GM12801 (cell line): Measurements from ENCODE around the gene RPUSD2.

Source experiments
- TF ChIP-seq, protein P1 (sequence below): IDR thresholded peaks from one replicate; pipeline ENCODE4 v1.5.1; 2011; ENCODE audit warnings: control low read depth; ENCODE audit not compliant: insufficient read length; ENCODE audit errors: extremely low read depth

Gene RPUSD2, protein sequence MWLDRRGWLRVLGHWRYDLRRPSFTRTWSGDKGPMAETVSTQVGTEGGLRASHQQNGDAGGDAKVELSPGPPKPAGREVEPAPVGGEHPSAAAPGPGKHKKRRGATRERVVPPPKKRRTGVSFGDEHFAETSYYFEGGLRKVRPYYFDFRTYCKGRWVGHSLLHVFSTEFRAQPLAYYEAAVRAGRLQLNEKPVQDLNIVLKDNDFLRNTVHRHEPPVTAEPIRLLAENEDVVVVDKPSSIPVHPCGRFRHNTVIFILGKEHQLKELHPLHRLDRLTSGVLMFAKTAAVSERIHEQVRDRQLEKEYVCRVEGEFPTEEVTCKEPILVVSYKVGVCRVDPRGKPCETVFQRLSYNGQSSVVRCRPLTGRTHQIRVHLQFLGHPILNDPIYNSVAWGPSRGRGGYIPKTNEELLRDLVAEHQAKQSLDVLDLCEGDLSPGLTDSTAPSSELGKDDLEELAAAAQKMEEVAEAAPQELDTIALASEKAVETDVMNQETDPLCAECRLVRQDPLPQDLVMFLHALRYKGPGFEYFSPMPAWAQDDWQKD

GRCh38 chr15:40569129-40569953 is at the start of gene RPUSD2:
Gene RPUSD2, plus strand, starts transcription at chr15:40569299. Its CDS starts 39 bp downstream, at chr15:40569338.
- TF ChIP-seq, protein P1, sequence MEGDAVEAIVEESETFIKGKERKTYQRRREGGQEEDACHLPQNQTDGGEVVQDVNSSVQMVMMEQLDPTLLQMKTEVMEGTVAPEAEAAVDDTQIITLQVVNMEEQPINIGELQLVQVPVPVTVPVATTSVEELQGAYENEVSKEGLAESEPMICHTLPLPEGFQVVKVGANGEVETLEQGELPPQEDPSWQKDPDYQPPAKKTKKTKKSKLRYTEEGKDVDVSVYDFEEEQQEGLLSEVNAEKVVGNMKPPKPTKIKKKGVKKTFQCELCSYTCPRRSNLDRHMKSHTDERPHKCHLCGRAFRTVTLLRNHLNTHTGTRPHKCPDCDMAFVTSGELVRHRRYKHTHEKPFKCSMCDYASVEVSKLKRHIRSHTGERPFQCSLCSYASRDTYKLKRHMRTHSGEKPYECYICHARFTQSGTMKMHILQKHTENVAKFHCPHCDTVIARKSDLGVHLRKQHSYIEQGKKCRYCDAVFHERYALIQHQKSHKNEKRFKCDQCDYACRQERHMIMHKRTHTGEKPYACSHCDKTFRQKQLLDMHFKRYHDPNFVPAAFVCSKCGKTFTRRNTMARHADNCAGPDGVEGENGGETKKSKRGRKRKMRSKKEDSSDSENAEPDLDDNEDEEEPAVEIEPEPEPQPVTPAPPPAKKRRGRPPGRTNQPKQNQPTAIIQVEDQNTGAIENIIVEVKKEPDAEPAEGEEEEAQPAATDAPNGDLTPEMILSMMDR = no peak

DNA sequence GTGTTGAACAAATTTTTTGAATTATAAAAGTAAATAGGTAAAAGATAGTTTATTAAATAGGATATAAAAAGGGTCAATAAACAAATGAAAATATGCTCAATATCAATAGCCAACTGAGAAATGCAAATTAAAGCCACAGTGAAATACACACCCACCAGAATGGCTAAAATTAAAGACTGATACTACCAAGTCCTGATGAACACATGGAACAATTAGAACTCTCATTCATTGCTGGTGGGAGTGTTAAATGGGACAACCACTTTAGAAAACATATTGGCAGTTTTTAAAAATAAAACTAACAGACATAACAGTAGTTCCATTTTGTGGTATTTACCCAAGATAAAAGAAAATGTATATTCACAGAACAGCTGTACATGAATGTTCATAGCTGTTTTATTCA is 45.5 kb upstream of the RPUSD2 start:
- TF ChIP-seq, protein P1 = no peak

- TF ChIP-seq, protein P1 = no peak
These were observed 43.2 kb upstream of the RPUSD2 start for GRCh38 chr15:40525855-40526254.

DNA sequence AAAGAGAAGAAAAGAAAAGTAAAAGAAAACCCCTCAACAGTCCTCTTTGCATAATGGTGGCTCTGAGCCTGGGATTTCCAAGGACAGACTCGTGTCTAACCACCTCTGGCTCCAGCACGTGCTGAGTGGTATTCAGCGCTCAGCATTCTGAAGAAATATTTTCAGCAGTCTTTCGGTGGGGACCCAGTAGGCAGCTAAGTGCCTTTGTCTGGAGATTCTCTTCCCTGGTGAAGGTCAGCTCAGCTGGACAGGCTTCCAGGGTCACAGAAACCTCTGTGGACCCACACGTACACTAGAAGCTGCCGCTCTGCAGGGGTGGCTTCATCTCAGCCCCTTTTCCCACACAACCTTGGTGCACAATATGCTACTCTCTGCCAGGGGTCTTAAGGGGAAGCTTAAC is 40.3 kb upstream of the RPUSD2 start:
- TF ChIP-seq, protein P1 = no peak

DNA sequence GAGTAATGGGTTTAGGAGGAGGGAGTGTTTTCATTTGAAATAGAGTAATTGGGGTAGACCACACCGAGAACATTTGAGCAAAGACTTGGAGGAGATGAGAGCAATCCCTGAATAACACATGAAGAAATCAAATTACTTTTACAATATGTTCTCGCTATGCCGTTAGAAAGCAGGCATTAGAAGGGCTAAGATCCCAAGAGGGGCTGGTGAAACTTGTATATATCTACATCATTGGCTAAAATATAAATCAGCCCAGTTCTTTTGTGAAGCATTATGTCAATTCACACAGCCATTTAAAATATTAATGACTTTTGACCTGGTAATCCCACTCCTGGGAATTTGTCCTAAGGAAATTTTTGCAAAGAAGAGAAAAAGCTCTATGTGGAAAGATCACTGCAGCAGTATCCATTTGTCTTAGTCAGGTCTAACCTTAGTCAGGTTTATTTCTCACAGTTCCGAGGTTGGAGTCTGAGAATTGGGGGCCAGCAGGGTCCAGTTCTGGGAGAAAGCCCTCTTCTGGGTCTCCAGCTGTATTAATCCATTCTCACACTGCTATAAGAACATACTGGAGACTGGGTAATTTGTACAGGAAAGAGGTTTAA is 35.2 kb upstream of the RPUSD2 start:
- TF ChIP-seq, protein P1 = no peak

GRCh38 chr15:40534371-40534770 is 34.7 kb upstream of the RPUSD2 start:
- TF ChIP-seq, protein P1 = no peak

- TF ChIP-seq, protein P1 = no peak
These were observed 32.6 kb upstream of the RPUSD2 start for GRCh38 chr15:40536501-40536900.
